HepG2 (cell line): ENCODE results near the gene CADM2.

ENCODE experiments used
- CTCF ChIP-seq: sonication (generic); formaldehyde crosslinking; IDR thresholded peaks from 2 replicates; pipeline ENCODE4 v1.5.0; 2020; ENCODE audit warnings: mild to moderate bottlenecking, missing genetic modification reagents, moderate library complexity
- KAT7 ChIP-seq: IDR thresholded peaks from 2 replicates; pipeline ENCODE4 v1.6.1; 2018; ENCODE audit warnings: borderline replicate concordance, missing compliant biosample characterization
- POLR2AphosphoS5 ChIP-seq: IDR thresholded peaks from 2 replicates; pipeline ENCODE4 v1.6.1; 2012; ENCODE audit warnings: low read depth, low read length

- TF ChIP-seq KAT7, result no peak
- TF ChIP-seq POLR2AphosphoS5, result no peak
- no peak for TF ChIP-seq CTCF (CRISPR knock-in tag)
Measured at GRCh38 chr3:85950435-85950834, 991.6 kb downstream of the CADM2 start.
